HepG2 (cell line): Measurements from ENCODE around the gene LEMD1. TPM values are rescaled to one million over a fixed set of nuclear protein-coding genes. Genes with fewer than 3 reads are reported as not detected.

Experiments used
- EHMT2 ChIP-seq: fragments of 200-600 bp; sonication (generic); IDR thresholded peaks from 2 replicates; pipeline ENCODE4 v1.7.0; 2017; ENCODE audit warnings: antibody characterized with exemption, low read depth, low read length, borderline replicate concordance
- FLYWCH1 ChIP-seq: sonication (generic); formaldehyde crosslinking; IDR thresholded peaks from 2 replicates; pipeline ENCODE4 v1.8.1; 2023; ENCODE audit warnings: mild to moderate bottlenecking, missing genetic modification reagents
- FOXK2 ChIP-seq: fragments of 450-650 bp; IDR thresholded peaks from 2 replicates; pipeline ENCODE4 v1.6.1; 2016
- HMG20A ChIP-seq: IDR thresholded peaks from 2 replicates; pipeline ENCODE4 v1.6.1; 2016; ENCODE audit warnings: borderline replicate concordance
- HOXA7 ChIP-seq: sonication (generic); formaldehyde crosslinking; IDR thresholded peaks from 2 replicates; pipeline ENCODE4 v1.8.1; 2022; ENCODE audit warnings: mild to moderate bottlenecking, missing genetic modification reagents, moderate library complexity
- IKZF5 ChIP-seq: IDR thresholded peaks from 2 replicates; pipeline ENCODE4 v1.6.1; 2018; ENCODE audit warnings: missing genetic modification reagents, mild to moderate bottlenecking, missing compliant biosample characterization
- KLF6 ChIP-seq: IDR thresholded peaks from 2 replicates; pipeline ENCODE4 v1.8.0; 2016; ENCODE audit warnings: missing biosample characterization, missing genetic modification reagents
- MEF2D ChIP-seq: sonication (generic); formaldehyde crosslinking; IDR thresholded peaks from 2 replicates; pipeline ENCODE4 v1.5.1; 2020; ENCODE audit warnings: mild to moderate bottlenecking, missing genetic modification reagents
- MYNN ChIP-seq: sonication (generic); formaldehyde crosslinking; IDR thresholded peaks from 2 replicates; pipeline ENCODE4 v1.4.0; 2020; ENCODE audit warnings: mild to moderate bottlenecking, low read depth, missing genetic modification reagents
- REPIN1 ChIP-seq: sonication (generic); formaldehyde crosslinking; IDR thresholded peaks from 2 replicates; pipeline ENCODE4 v1.8.0; 2022; ENCODE audit warnings: missing genetic modification reagents, low read depth, mild to moderate bottlenecking, borderline replicate concordance
- SMAD3 ChIP-seq: sonication (generic); formaldehyde crosslinking; IDR thresholded peaks from 2 replicates; pipeline ENCODE4 v1.4.0; 2020; ENCODE audit warnings: missing genetic modification reagents
- SMYD3 ChIP-seq: sonication (generic); formaldehyde crosslinking; IDR thresholded peaks from 2 replicates; pipeline ENCODE4 v1.8.1; 2023; ENCODE audit warnings: mild to moderate bottlenecking, missing genetic modification reagents
- TEF ChIP-seq: sonication (generic); formaldehyde crosslinking; IDR thresholded peaks from 2 replicates; pipeline ENCODE4 v1.5.0; 2020; ENCODE audit warnings: missing genetic modification reagents
- THAP11 ChIP-seq: IDR thresholded peaks from 2 replicates; pipeline ENCODE4 v1.6.1; 2016; ENCODE audit warnings: missing biosample characterization, missing genetic modification reagents
- ZNF253 ChIP-seq: sonication (generic); formaldehyde crosslinking; IDR thresholded peaks from 2 replicates; pipeline ENCODE4 v1.8.0; 2022; ENCODE audit warnings: mild to moderate bottlenecking, missing genetic modification reagents, borderline replicate concordance
- ZNF329 ChIP-seq: sonication (generic); formaldehyde crosslinking; IDR thresholded peaks from 2 replicates; pipeline ENCODE4 v1.9.0; 2021; ENCODE audit warnings: low read depth, mild to moderate bottlenecking, missing genetic modification reagents
- ZNF441 ChIP-seq: sonication (generic); formaldehyde crosslinking; IDR thresholded peaks from 2 replicates; pipeline ENCODE4 v1.7.0; 2021; ENCODE audit warnings: missing genetic modification reagents, borderline replicate concordance
- ZNF605 ChIP-seq: sonication (generic); formaldehyde crosslinking; IDR thresholded peaks from 2 replicates; pipeline ENCODE4 v1.8.0; 2022; ENCODE audit warnings: mild to moderate bottlenecking, missing genetic modification reagents
- ZNF761 ChIP-seq: sonication (generic); formaldehyde crosslinking; conservative IDR thresholded peaks from 2 replicates; pipeline ENCODE4 v1.4.0; 2020; ENCODE audit warnings: mild to moderate bottlenecking, missing genetic modification reagents
- ZNF879 ChIP-seq: sonication (generic); formaldehyde crosslinking; IDR thresholded peaks from 2 replicates; pipeline ENCODE4 v1.8.1; 2023; ENCODE audit warnings: missing genetic modification reagents
- ZSCAN30 ChIP-seq: sonication (generic); formaldehyde crosslinking; IDR thresholded peaks from 2 replicates; pipeline ENCODE4 v1.5.0; 2020; ENCODE audit warnings: mild to moderate bottlenecking, missing genetic modification reagents
- polyA plus RNA-seq, 8 experiments: library from polyadenylated mRNA; depleted of rRNA in 3 of 8; stranded (reverse) in 7 of 8; unstranded in 1 of 8; fragments of >200 nt; fragmentation: Illumina TruSeq in 4 of 8; extraction: Trizol in 4 of 8; gene quantifications; 2 replicates each; pipeline versions ENCODE4 v1.2.1 to v1.2.3, GENCODE V29; 2011 to 2016; ENCODE audit warnings: low read depth in 4 of 8, missing spikeins in 1 of 8, mixed read lengths in 1 of 8; ENCODE audit not compliant: insufficient read depth in 1 of 8
- total RNA-seq, 5 experiments: library from RNA; depleted of rRNA; stranded (reverse); fragments of >200 nt; fragmentation: Illumina TruSeq; extraction: Trizol; gene quantifications; 2 replicates each; pipeline ENCODE4 v1.2.3, GENCODE V29; 2016; ENCODE audit warnings: low read depth in 1 of 5
- TF ChIP-seq, protein P1 (sequence below): sonication (generic); formaldehyde crosslinking; IDR thresholded peaks from 2 replicates; pipeline ENCODE4 v1.5.1; 2020; ENCODE audit warnings: missing genetic modification reagents, mild to moderate bottlenecking, borderline replicate concordance
- TF ChIP-seq, protein P2 (sequence below): sonication (generic); formaldehyde crosslinking; IDR thresholded peaks from 2 replicates; pipeline ENCODE4 v1.4.0; 2020; ENCODE audit warnings: missing genetic modification reagents
- TF ChIP-seq, protein P3 (sequence below): IDR thresholded peaks from 2 replicates; pipeline ENCODE4 v1.6.1; 2016; ENCODE audit warnings: low read depth, missing genetic modification reagents, missing compliant biosample characterization

Gene LEMD1
- total and polyA plus RNA-seq, 2 of the 13 experiments (the other 11 are each of a cell fraction or from before 2014, with no cell fraction given): 1.4 to 2.3 TPM

DNA sequence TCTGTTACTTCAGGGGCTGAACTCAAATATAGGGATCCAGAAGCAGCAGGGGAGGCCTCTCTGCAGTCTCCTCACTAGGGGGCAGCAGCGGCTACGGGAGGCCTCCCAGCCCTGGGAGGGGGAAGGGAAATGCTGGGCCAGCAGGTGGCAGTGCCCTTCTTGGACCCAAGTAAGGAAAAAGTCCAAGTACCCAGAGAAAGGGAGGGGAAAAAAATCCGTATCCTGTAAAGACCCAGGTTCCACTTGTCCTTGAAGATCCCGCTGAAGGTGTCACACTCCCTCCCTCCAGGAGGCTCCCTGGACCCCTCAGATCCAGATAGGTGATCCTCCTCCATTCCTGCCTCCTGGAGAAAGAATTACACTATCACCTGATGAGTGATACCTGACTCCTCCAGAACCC, 86.2 kb downstream of the LEMD1 start (continued):
- TF ChIP-seq, protein P1, sequence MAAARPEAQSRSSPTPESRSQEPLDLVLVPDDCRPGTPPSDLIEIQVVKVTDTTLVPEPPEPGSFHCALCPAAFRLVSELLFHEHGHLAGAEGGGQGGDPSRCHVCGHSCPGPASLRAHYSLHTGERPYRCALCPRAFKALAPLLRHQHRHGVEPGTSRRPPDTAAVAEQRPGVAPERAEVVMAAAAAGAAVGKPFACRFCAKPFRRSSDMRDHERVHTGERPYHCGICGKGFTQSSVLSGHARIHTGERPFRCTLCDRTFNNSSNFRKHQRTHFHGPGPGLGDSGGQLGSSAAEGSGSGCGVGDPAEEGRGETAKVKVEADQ: no peak
- TF ChIP-seq ZNF761 (CRISPR knock-in tag) (no peak), ZNF329 (no peak), HOXA7 (CRISPR knock-in tag) (no peak), SMAD3 (CRISPR knock-in tag) (no peak), ZNF879 (CRISPR knock-in tag) (no peak), MYNN (CRISPR knock-in tag) (no peak), KLF6 (CRISPR knock-in tag) (no peak), REPIN1 (no peak), ZSCAN30 (CRISPR knock-in tag) (no peak), MEF2D (CRISPR knock-in tag) (no peak), SMYD3 (CRISPR knock-in tag) (no peak), ZNF441 (CRISPR knock-in tag) (no peak), EHMT2 (no peak), FOXK2 (no peak), ZNF605 (CRISPR knock-in tag) (no peak), HMG20A (CRISPR knock-in tag) (no peak), ZNF253 (CRISPR knock-in tag) (no peak), TEF (CRISPR knock-in tag) (no peak), THAP11 (peak; percentile 41; the same call in 1 of the 2 replicates), IKZF5 (CRISPR knock-in tag) (peak; percentile 38; the same call in 1 of the 2 replicates), FLYWCH1 (no peak)
- TF ChIP-seq, protein P2, sequence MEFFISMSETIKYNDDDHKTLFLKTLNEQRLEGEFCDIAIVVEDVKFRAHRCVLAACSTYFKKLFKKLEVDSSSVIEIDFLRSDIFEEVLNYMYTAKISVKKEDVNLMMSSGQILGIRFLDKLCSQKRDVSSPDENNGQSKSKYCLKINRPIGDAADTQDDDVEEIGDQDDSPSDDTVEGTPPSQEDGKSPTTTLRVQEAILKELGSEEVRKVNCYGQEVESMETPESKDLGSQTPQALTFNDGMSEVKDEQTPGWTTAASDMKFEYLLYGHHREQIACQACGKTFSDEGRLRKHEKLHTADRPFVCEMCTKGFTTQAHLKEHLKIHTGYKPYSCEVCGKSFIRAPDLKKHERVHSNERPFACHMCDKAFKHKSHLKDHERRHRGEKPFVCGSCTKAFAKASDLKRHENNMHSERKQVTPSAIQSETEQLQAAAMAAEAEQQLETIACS (CRISPR knock-in tag): no peak
- TF ChIP-seq, protein P3, sequence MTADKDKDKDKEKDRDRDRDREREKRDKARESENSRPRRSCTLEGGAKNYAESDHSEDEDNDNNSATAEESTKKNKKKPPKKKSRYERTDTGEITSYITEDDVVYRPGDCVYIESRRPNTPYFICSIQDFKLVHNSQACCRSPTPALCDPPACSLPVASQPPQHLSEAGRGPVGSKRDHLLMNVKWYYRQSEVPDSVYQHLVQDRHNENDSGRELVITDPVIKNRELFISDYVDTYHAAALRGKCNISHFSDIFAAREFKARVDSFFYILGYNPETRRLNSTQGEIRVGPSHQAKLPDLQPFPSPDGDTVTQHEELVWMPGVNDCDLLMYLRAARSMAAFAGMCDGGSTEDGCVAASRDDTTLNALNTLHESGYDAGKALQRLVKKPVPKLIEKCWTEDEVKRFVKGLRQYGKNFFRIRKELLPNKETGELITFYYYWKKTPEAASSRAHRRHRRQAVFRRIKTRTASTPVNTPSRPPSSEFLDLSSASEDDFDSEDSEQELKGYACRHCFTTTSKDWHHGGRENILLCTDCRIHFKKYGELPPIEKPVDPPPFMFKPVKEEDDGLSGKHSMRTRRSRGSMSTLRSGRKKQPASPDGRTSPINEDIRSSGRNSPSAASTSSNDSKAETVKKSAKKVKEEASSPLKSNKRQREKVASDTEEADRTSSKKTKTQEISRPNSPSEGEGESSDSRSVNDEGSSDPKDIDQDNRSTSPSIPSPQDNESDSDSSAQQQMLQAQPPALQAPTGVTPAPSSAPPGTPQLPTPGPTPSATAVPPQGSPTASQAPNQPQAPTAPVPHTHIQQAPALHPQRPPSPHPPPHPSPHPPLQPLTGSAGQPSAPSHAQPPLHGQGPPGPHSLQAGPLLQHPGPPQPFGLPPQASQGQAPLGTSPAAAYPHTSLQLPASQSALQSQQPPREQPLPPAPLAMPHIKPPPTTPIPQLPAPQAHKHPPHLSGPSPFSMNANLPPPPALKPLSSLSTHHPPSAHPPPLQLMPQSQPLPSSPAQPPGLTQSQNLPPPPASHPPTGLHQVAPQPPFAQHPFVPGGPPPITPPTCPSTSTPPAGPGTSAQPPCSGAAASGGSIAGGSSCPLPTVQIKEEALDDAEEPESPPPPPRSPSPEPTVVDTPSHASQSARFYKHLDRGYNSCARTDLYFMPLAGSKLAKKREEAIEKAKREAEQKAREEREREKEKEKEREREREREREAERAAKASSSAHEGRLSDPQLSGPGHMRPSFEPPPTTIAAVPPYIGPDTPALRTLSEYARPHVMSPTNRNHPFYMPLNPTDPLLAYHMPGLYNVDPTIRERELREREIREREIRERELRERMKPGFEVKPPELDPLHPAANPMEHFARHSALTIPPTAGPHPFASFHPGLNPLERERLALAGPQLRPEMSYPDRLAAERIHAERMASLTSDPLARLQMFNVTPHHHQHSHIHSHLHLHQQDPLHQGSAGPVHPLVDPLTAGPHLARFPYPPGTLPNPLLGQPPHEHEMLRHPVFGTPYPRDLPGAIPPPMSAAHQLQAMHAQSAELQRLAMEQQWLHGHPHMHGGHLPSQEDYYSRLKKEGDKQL: no peak
